Ishikawa (cell line): ENCODE results near the gene CLEC14A.

Experiments
- CEBPB ChIP-seq: IDR thresholded peaks from 2 replicates; pipeline ENCODE4 v1.6.1; 2012
- EGR1 ChIP-seq: IDR thresholded peaks from 2 replicates; pipeline ENCODE4 v1.6.1; 2012
- EP300 ChIP-seq: IDR thresholded peaks from 2 replicates; pipeline ENCODE4 v1.6.1; 2012; ENCODE audit warnings: borderline replicate concordance
- NFIC ChIP-seq: IDR thresholded peaks from 2 replicates; pipeline ENCODE4 v1.6.1; 2012
- RAD21 ChIP-seq: IDR thresholded peaks from 2 replicates; pipeline ENCODE4 v1.6.1; 2012; ENCODE audit warnings: low read depth
- TAF1 ChIP-seq: IDR thresholded peaks from 2 replicates; pipeline ENCODE4 v1.6.1; 2012; ENCODE audit warnings: low read depth, mild to moderate bottlenecking
- TCF12 ChIP-seq: IDR thresholded peaks from 2 replicates; pipeline ENCODE4 v1.6.1; 2012; ENCODE audit warnings: low read depth
- TEAD4 ChIP-seq: IDR thresholded peaks from 2 replicates; pipeline ENCODE4 v1.6.1; 2012
- YY1 ChIP-seq: IDR thresholded peaks from 2 replicates; pipeline ENCODE4 v1.6.1; 2012; ENCODE audit warnings: low read depth
- TF ChIP-seq, protein P1 (sequence below): IDR thresholded peaks from 2 replicates; pipeline ENCODE4 v1.6.1; 2012; ENCODE audit warnings: low read depth, mild to moderate bottlenecking
- TF ChIP-seq, protein P2 (sequence below): IDR thresholded peaks from 2 replicates; pipeline ENCODE4 v1.6.1; 2012
- TF ChIP-seq, protein P3 (sequence below): IDR thresholded peaks from 2 replicates; pipeline ENCODE4 v1.6.1; 2012

DNA sequence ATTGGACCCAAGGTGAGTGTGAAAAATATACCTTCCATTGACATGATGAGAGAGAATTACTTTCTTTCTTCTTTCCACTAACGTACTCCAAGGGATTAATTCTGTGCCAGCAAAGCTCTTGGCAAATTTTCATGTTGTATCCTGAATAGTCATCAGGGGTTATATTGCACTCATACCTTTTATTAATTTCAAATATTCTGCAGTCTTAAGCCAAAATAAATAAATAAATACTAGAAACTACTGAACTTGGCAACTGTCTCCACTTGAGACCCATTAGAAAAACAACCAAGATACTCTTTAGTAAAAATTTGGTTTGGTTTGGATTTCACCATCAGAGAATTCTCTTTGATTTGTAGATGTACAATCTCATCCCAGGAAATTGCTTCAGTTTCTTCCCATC lies 22.1 kb upstream of the CLEC14A start:
- TF ChIP-seq CEBPB (no peak), TCF12 (no peak), NFIC (no peak), EP300 (no peak), RAD21 (no peak), TEAD4 (no peak), EGR1 (no peak), TAF1 (no peak), YY1 (no peak)
- TF ChIP-seq, protein P1, sequence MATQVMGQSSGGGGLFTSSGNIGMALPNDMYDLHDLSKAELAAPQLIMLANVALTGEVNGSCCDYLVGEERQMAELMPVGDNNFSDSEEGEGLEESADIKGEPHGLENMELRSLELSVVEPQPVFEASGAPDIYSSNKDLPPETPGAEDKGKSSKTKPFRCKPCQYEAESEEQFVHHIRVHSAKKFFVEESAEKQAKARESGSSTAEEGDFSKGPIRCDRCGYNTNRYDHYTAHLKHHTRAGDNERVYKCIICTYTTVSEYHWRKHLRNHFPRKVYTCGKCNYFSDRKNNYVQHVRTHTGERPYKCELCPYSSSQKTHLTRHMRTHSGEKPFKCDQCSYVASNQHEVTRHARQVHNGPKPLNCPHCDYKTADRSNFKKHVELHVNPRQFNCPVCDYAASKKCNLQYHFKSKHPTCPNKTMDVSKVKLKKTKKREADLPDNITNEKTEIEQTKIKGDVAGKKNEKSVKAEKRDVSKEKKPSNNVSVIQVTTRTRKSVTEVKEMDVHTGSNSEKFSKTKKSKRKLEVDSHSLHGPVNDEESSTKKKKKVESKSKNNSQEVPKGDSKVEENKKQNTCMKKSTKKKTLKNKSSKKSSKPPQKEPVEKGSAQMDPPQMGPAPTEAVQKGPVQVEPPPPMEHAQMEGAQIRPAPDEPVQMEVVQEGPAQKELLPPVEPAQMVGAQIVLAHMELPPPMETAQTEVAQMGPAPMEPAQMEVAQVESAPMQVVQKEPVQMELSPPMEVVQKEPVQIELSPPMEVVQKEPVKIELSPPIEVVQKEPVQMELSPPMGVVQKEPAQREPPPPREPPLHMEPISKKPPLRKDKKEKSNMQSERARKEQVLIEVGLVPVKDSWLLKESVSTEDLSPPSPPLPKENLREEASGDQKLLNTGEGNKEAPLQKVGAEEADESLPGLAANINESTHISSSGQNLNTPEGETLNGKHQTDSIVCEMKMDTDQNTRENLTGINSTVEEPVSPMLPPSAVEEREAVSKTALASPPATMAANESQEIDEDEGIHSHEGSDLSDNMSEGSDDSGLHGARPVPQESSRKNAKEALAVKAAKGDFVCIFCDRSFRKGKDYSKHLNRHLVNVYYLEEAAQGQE, result no peak
- TF ChIP-seq, protein P2, sequence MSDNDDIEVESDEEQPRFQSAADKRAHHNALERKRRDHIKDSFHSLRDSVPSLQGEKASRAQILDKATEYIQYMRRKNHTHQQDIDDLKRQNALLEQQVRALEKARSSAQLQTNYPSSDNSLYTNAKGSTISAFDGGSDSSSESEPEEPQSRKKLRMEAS, result no peak
- TF ChIP-seq, protein P3, sequence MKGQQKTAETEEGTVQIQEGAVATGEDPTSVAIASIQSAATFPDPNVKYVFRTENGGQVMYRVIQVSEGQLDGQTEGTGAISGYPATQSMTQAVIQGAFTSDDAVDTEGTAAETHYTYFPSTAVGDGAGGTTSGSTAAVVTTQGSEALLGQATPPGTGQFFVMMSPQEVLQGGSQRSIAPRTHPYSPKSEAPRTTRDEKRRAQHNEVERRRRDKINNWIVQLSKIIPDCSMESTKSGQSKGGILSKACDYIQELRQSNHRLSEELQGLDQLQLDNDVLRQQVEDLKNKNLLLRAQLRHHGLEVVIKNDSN, result no peak
